ENCODE measurements around the gene MED27.

DNA sequence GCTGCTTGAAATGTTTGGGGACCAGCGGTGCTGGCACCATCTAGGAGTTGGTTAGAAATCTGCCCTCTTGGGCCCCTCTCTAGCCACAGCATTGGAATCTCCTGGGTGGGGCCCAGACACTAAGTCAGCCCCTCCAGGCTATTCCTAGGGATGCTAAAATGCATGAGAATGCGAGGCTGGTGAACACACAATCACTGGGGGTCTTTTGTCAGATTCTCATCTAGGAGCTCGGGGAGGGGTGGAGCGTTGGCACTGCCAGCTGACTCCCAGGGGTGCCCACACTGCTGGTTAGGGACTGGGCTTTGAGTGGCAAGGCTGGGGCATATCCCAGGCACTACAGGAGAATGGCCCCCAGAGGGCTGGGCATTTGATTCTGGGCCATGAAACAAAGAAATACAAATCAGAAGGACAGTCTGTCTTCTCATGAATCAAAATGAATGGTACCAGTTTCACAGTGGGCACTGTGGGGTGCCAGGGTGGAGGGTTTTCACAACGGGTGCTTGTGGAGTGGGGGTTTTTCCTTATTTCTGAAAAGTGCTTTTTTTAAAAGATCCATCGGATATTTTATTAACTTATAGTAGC, 212.0 kb downstream of the MED27 start:
- TF ChIP-seq, protein P1, sequence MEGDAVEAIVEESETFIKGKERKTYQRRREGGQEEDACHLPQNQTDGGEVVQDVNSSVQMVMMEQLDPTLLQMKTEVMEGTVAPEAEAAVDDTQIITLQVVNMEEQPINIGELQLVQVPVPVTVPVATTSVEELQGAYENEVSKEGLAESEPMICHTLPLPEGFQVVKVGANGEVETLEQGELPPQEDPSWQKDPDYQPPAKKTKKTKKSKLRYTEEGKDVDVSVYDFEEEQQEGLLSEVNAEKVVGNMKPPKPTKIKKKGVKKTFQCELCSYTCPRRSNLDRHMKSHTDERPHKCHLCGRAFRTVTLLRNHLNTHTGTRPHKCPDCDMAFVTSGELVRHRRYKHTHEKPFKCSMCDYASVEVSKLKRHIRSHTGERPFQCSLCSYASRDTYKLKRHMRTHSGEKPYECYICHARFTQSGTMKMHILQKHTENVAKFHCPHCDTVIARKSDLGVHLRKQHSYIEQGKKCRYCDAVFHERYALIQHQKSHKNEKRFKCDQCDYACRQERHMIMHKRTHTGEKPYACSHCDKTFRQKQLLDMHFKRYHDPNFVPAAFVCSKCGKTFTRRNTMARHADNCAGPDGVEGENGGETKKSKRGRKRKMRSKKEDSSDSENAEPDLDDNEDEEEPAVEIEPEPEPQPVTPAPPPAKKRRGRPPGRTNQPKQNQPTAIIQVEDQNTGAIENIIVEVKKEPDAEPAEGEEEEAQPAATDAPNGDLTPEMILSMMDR (IDR thresholded peaks at IDR 0.05; ENCODE audit: poor library complexity): no peak
- TF ChIP-seq EZH2phosphoT487 (IDR thresholded peaks at IDR 0.05; ENCODE audit: low read depth, severe bottlenecking, unreplicated experiment): no peak
- no peak for TF ChIP-seq EZH2 (IDR thresholded peaks at IDR 0.05; ENCODE audit: borderline replicate concordance)

All from hepatocyte (in vitro differentiated cells).